ENCODE data around the gene PLA2G12A.

DNA sequence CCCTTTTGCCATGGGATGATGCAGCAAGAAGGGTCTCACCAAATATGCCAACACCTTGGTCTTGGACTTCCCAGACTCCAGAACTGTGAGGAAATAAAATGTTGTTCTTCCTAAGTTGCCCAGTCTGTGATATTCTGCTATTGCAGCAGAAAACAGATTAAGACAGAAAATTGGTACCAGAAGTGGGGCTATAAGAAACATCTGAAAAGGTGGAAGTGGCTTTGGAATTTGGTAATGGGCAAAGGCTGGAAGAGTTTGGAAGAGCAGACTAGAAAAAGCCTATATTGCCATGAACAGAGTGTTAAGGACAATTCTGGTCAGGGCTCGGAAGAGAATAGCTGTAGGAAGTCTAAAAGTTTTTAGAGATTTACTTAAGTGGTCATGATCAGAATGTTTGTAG lies 54.0 kb downstream of the PLA2G12A start:
- TF ChIP-seq, protein P1, sequence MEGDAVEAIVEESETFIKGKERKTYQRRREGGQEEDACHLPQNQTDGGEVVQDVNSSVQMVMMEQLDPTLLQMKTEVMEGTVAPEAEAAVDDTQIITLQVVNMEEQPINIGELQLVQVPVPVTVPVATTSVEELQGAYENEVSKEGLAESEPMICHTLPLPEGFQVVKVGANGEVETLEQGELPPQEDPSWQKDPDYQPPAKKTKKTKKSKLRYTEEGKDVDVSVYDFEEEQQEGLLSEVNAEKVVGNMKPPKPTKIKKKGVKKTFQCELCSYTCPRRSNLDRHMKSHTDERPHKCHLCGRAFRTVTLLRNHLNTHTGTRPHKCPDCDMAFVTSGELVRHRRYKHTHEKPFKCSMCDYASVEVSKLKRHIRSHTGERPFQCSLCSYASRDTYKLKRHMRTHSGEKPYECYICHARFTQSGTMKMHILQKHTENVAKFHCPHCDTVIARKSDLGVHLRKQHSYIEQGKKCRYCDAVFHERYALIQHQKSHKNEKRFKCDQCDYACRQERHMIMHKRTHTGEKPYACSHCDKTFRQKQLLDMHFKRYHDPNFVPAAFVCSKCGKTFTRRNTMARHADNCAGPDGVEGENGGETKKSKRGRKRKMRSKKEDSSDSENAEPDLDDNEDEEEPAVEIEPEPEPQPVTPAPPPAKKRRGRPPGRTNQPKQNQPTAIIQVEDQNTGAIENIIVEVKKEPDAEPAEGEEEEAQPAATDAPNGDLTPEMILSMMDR (IDR thresholded peaks at IDR 0.05): no peak
- no peak for TF ChIP-seq POLR2A (IDR thresholded peaks at IDR 0.05)
- TF ChIP-seq POLR2AphosphoS5 (IDR thresholded peaks at IDR 0.05): no peak
